Panc1 (cell line): ENCODE measurements around the gene LRCH1. TPM values are rescaled to one million over a fixed set of nuclear protein-coding genes. Genes with fewer than 3 reads are reported as not detected.

Experiments
- ATAC-seq: fragments of 200-7000 bp; cut with Tn5 transposase; 2 replicates; pipeline ENCODE4 v1.9.1; 2020; ENCODE audit warnings: mild to moderate bottlenecking, moderate library complexity
- BruUV-seq: library from RNA; stranded (reverse); fragments of 400-500 nt; replicated peaks from 2 replicates; lab custom pipeline; 2021; lab: Mats Ljungman, UMichigan
- CTCF ChIA-PET: fragments of 300-600 bp; sonication (Branson Sonifier 250); formaldehyde crosslinking; loops from one replicate; lab custom pipeline; 2022; ENCODE audit warnings: antibody characterized with exemption; lab: Charles Lee
- POLR2A ChIA-PET: fragments of 300-600 bp; sonication (Branson Sonifier 250); formaldehyde crosslinking; loops from one replicate; lab custom pipeline; 2022; ENCODE audit warnings: antibody characterized with exemption; lab: Charles Lee
- DNase-seq: peaks from one replicate; pipeline ENCODE4 v3.0.0-alpha.2; 2010; ENCODE audit warnings: low read depth, low spot score
- H3K27ac ChIP-seq: 2 replicates; pipeline ENCODE4 v1.5.1; 2011; ENCODE audit warnings: mild to moderate bottlenecking, low read length, inconsistent platforms
- H3K27me3 ChIP-seq: fragments of 200-500 bp; sonication (Bioruptor generic); 2 replicates; pipeline ENCODE4 v1.6.0; 2014; ENCODE audit warnings: low read length, inconsistent platforms; ENCODE audit not compliant: control insufficient read depth, insufficient read depth
- H3K36me3 ChIP-seq: fragments of 200-500 bp; sonication (Bioruptor generic); 2 replicates; pipeline ENCODE4 v1.5.1; 2014; ENCODE audit warnings: inconsistent platforms, mild to moderate bottlenecking, low read length, moderate library complexity; ENCODE audit not compliant: control insufficient read depth, insufficient read depth
- H3K4me1 ChIP-seq: 2 replicates; pipeline ENCODE4 v1.5.1; 2011; ENCODE audit warnings: inconsistent platforms, mild to moderate bottlenecking, low read length, moderate library complexity; ENCODE audit not compliant: control insufficient read depth, insufficient read depth
- H3K4me3 ChIP-seq, 2 experiments: 2 replicates each; pipeline ENCODE4 v1.5.1; 2011 to 2012; ENCODE audit warnings: low read depth in 2 of 2, low read length in 2 of 2, mild to moderate bottlenecking in 2 of 2, inconsistent platforms in 1 of 2, moderate library complexity in 1 of 2
- H3K9me3 ChIP-seq: fragments of 200-500 bp; sonication (Bioruptor generic); 2 replicates; pipeline ENCODE4 v1.5.1; 2014; ENCODE audit warnings: low read depth, mild to moderate bottlenecking, inconsistent platforms, low read length, moderate library complexity; ENCODE audit not compliant: control insufficient read depth, insufficient read depth
- CTCF ChIP-seq: fragments of 450-650 bp; IDR thresholded peaks from 2 replicates; pipeline ENCODE4 v1.5.1; 2017; ENCODE audit warnings: mild to moderate bottlenecking
- POLR2AphosphoS5 ChIP-seq: IDR thresholded peaks from 2 replicates; pipeline ENCODE4 v1.6.1; 2012; ENCODE audit warnings: mild to moderate bottlenecking, low read depth, low read length, moderate library complexity
- REST ChIP-seq, 2 experiments: IDR thresholded peaks; 2 replicates each; pipeline ENCODE4 v1.6.1; 2011 to 2012; ENCODE audit warnings: low read depth in 2 of 2, control low read depth in 1 of 2, low read length in 1 of 2, mild to moderate bottlenecking in 1 of 2, moderate library complexity in 1 of 2; ENCODE audit not compliant: insufficient read depth in 1 of 2
- SIN3A ChIP-seq: IDR thresholded peaks from 2 replicates; pipeline ENCODE4 v1.6.1; 2012; ENCODE audit warnings: low read depth, mild to moderate bottlenecking, low read length, moderate library complexity, borderline replicate concordance; ENCODE audit not compliant: insufficient read depth
- TCF7L2 ChIP-seq: IDR thresholded peaks from 2 replicates; pipeline ENCODE4 v1.6.1; 2011; ENCODE audit warnings: mild to moderate bottlenecking, low read depth, low read length, inconsistent platforms
- in situ Hi-C: cut with HindIII; loops from 2 replicates; pipeline ENCODE4 v1.10.0; 2016; ENCODE audit warnings: low sequenced_read_pairs, low pct_unique_long_range_greater_than_20kb
- intact Hi-C: fragments of 100-400 bp; cut with micrococcal nuclease; formaldehyde crosslinking; loops from one replicate; pipeline ENCODE4 v1.10.0; 2022; ENCODE audit not compliant: unreplicated experiment
- total RNA-seq: library from RNA; stranded (reverse); gene quantifications from one replicate; pipeline ENCODE4 v1.2.1, GENCODE V29; 2021; ENCODE audit not compliant: unreplicated experiment

The LRCH1 gene
- total RNA-seq, 1 experiment from 2014 or later = 7.9 TPM

DNA sequence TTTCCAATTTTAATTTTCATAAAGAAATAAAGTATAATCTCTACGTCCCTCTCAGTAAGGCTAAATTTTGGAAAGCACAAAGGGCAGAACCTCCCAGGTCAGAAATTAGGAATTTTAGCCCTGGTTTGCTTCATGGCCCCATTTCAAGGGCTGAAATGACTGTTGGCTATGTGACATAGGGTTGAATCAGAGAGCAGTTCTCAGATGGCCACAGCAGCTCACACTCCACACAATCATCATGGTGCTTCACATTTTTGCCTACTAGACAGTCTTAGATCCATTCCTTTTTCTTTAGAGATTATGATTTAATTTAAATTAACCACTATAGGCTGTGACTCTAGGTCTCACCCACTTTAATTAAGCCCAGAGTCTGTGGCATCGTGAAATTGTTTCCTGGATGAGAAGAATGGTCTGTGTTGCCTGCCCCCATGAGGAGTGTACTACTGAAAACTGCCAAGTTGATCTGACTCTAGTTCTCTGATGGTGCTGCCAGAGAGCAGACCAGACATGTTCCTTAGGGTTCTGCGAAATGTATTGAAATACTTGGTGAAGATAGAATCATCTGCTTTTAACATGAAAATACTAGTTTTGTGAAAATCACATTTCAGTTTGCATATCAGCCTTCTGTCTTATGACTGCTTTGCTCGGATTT is 186.6 kb downstream of the LRCH1 start:
- no peak overlapping the region for H3K27ac ChIP-seq
- no peak for ATAC-seq
- no peaks in the 10 kb centered on the region for H3K27me3 ChIP-seq
- ChIA-PET POLR2A (no interaction called here), CTCF (no interaction called here)
- in situ Hi-C loops = no loop called here
- intact Hi-C loops = no loop called here
- no peaks in the 10 kb centered on the region for H3K9me3 ChIP-seq
- no peak overlapping the region for H3K4me3 ChIP-seq
- no peaks in the 10 kb centered on the region for H3K4me1 ChIP-seq
- H3K36me3 ChIP-seq = no peaks in the 10 kb centered on the region
- BruUV-seq = no TSS peak
- no peak for DNase-seq
- TF ChIP-seq SIN3A = no peak
- TF ChIP-seq POLR2AphosphoS5 = no peak
- no peak for TF ChIP-seq CTCF
- no peak for TF ChIP-seq REST (IDR thresholded peaks at IDR 0.05; ENCODE audit: insufficient read depth in 1 of 2, low read depth in 2 of 2, low read length in 1 of 2)
- no peak for TF ChIP-seq TCF7L2

DNA sequence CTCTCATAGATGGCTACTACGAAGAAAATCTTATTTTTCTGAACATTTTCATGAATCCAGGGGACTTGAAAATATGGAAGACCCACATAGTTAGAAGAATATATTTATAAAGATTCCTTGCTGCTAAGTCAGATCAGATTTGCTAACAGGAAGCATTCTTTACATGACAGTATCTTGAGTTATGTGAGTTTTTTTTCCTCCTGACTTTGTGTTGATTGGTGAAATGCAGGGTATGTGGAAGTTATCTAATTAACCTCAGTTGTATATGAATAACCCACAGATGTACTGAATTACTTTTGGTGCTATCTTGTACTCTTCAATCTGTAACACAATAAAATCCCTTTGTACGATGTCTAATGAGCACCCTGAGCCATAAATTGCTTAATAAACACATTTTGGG is 190.2 kb downstream of the LRCH1 start:
- ChIA-PET POLR2A (no interaction called here), CTCF (no interaction called here)
- ATAC-seq (no peak), DNase-seq (no peak)
- intact Hi-C loops (no loop called here), in situ Hi-C loops (no loop called here)
- H3K4me1 ChIP-seq = no peaks in the 10 kb centered on the region
- H3K9me3 ChIP-seq = no peaks in the 10 kb centered on the region
- no peak overlapping the region for H3K27ac ChIP-seq
- no peak overlapping the region for H3K4me3 ChIP-seq
- H3K27me3 ChIP-seq = no peaks in the 10 kb centered on the region
- H3K36me3 ChIP-seq = no peaks in the 10 kb centered on the region
- no TSS peak for BruUV-seq
- no peak for TF ChIP-seq REST (IDR thresholded peaks at IDR 0.05; ENCODE audit: insufficient read depth in 1 of 2, low read depth in 2 of 2, low read length in 1 of 2)
- no peak for TF ChIP-seq SIN3A
- TF ChIP-seq TCF7L2 = no peak
- TF ChIP-seq CTCF = no peak
- TF ChIP-seq POLR2AphosphoS5 = no peak
